Thyroid gland (tissue), 4 donors: ENCODE measurements around the gene SH3RF1. TPM values are rescaled to one million over a fixed set of nuclear protein-coding genes. Genes with fewer than 3 reads are reported as not detected.
A peak's percentile ranks its signal among the peaks of the same experiment; 100 is the strongest.

Source experiments
- DNase-seq, 2 donors: peaks; one replicate each; pipeline ENCODE4 v3.0.0-alpha.2; 2019
- H3K27ac ChIP-seq, 3 donors: fragments of 200-600 bp; sonication (generic); 1 replicate in 2 of 3; 2 replicates in 1 of 3; pipeline ENCODE4 v1.5.1; 2016 to 2019; ENCODE audit warnings: mild to moderate bottlenecking in 1 of 3, moderate library complexity in 1 of 3
- H3K27me3 ChIP-seq: fragments of 200-600 bp; sonication (generic); one replicate; pipeline ENCODE4 v1.5.1; 2019
- H3K36me3 ChIP-seq, 2 donors: fragments of 200-600 bp; sonication (generic); one replicate each; pipeline ENCODE4 v1.5.1; 2016 to 2019
- H3K4me1 ChIP-seq, 2 donors: fragments of 200-600 bp; sonication (generic); one replicate each; pipeline ENCODE4 v1.5.1; 2017 to 2019
- H3K4me3 ChIP-seq, 3 donors: fragments of 200-600 bp; sonication (generic); replicated peaks in 1 of 3; 1 replicate in 2 of 3; 2 replicates in 1 of 3; pipeline ENCODE4 v1.5.1; 2016; ENCODE audit warnings: mild to moderate bottlenecking in 1 of 3
- H3K9me3 ChIP-seq: fragments of 200-600 bp; sonication (generic); one replicate; pipeline ENCODE4 v1.5.1; 2017
- CTCF ChIP-seq, 6 experiments: fragments of 200-600 bp in 3 of 6; fragments of 450-650 bp in 3 of 6; sonication (generic) in 3 of 6; IDR thresholded peaks; one replicate each; pipeline ENCODE4 v1.5.1; 2016 to 2019; ENCODE audit warnings: antibody characterized with exemption in 6 of 6, mild to moderate bottlenecking in 2 of 6, inconsistent platforms in 1 of 6, moderate library complexity in 1 of 6
- POLR2A ChIP-seq, 2 donors: fragments of 450-650 bp; IDR thresholded peaks; one replicate each; pipeline ENCODE4 v1.6.1; 2017; ENCODE audit warnings: antibody characterized with exemption in 2 of 2, mild to moderate bottlenecking in 2 of 2, moderate library complexity in 1 of 2
- WGBS, 2 donors: methylation state at CpG; one replicate each; pipeline ENCODE4 v1.1.5; 2017; 5-methylcytosine and 5-hydroxymethylcytosine counted together
- intact Hi-C: fragments of 100-400 bp; cut with DNase I; formaldehyde crosslinking; loops from one replicate; pipeline ENCODE4 v1.15.1; 2023
- total RNA-seq, 4 donors: library from RNA; depleted of rRNA; stranded (reverse); fragments of >200 nt; gene quantifications; one replicate each; pipeline ENCODE4 v1.2.3, GENCODE V29; 2016

SH3RF1 gene
- total RNA-seq, 4 donors from 2014 or later = 29.0 to 41.7 (median 32.5) TPM

- no peak for DNase-seq
- H3K9me3 ChIP-seq = no peaks in the 10 kb centered on the region
- peaks cover 7 to 14% of the 10 kb centered on the region in 2 donors for H3K4me1 ChIP-seq
- no peaks in the 10 kb centered on the region for H3K27me3 ChIP-seq
- intact Hi-C loops = no loop called here
- H3K27ac ChIP-seq = peak overlapping the region in 2 of 3 donors; percentile 61 to 79
- H3K36me3 ChIP-seq = no peaks in the 10 kb centered on the region
- H3K4me3 ChIP-seq = no peak overlapping the region
- TF ChIP-seq POLR2A (IDR thresholded peaks at IDR 0.05) = no peak
- TF ChIP-seq CTCF (IDR thresholded peaks at IDR 0.05) = no peak
- 75 to 86% methylated on average over 5 of the region's 5 CpGs for WGBS, 2 donors
Measured at GRCh38 chr4:169070895-169071218, 199.9 kb downstream of the SH3RF1 start.

GRCh38 chr4:169070071-169070894 lies 200.5 kb downstream of the SH3RF1 start:
- H3K27ac ChIP-seq = peak overlapping the region in 2 of 3 donors; percentile 61 to 79
- peak; percentile 22 to 39 for DNase-seq
- WGBS, 2 donors = 41 to 44% methylated on average over 16 of the region's 16 CpGs
- no peaks in the 10 kb centered on the region for H3K9me3 ChIP-seq
- no peak overlapping the region for H3K4me3 ChIP-seq
- no peaks in the 10 kb centered on the region for H3K27me3 ChIP-seq
- intact Hi-C loops = no loop called here
- TF ChIP-seq CTCF (IDR thresholded peaks at IDR 0.05) (no peak), POLR2A (IDR thresholded peaks at IDR 0.05) (no peak)
- H3K4me1 ChIP-seq = peaks cover 7 to 14% of the 10 kb centered on the region in 2 donors
- H3K36me3 ChIP-seq = no peaks in the 10 kb centered on the region

- WGBS, 2 donors = 79 to 89% methylated on average over 8 of the region's 8 CpGs
- H3K36me3 ChIP-seq = no peaks in the 10 kb centered on the region
- no peaks in the 10 kb centered on the region for H3K27me3 ChIP-seq
- H3K4me1 ChIP-seq = peaks cover 7 to 14% of the 10 kb centered on the region in 2 donors
- DNase-seq = no peak
- no peak overlapping the region for H3K4me3 ChIP-seq
- no peaks in the 10 kb centered on the region for H3K9me3 ChIP-seq
- no peak for TF ChIP-seq CTCF (IDR thresholded peaks at IDR 0.05)
- TF ChIP-seq POLR2A (IDR thresholded peaks at IDR 0.05) = no peak
- H3K27ac ChIP-seq = no peak overlapping the region
- intact Hi-C loops = no loop called here
Measured at GRCh38 chr4:169068423-169068822, 202.3 kb downstream of the SH3RF1 start.

- Histone ChIP-seq H3K36me3 (no peaks in the 10 kb centered on the region), H3K9me3 (no peaks in the 10 kb centered on the region), H3K27ac (no peak overlapping the region), H3K27me3 (no peaks in the 10 kb centered on the region), H3K4me1 (peaks cover 19 to 24% of the 10 kb centered on the region in 2 donors), H3K4me3 (no peak overlapping the region)
- intact Hi-C loops = no loop called here
- DNase-seq = no peak
- TF ChIP-seq POLR2A (IDR thresholded peaks at IDR 0.05) = no peak
- no peak for TF ChIP-seq CTCF (IDR thresholded peaks at IDR 0.05)
- WGBS, 2 donors = 92 to 96% methylated on average over 5 of the region's 5 CpGs
Measured at GRCh38 chr4:169066934-169067333, 203.8 kb downstream of the SH3RF1 start.

GRCh38 chr4:169064296-169064695 lies 206.5 kb downstream of the SH3RF1 start:
- intact Hi-C loops = no loop called here

More at GRCh38 chr4:169064296-169064695, 206.5 kb downstream of the SH3RF1 start:
- no peaks in the 10 kb centered on the region for H3K27me3 ChIP-seq
- H3K4me3 ChIP-seq = no peak overlapping the region
- H3K27ac ChIP-seq = no peak overlapping the region
- 83 to 100% methylated on average over 2 of the region's 2 CpGs for WGBS, 2 donors
- no peaks in the 10 kb centered on the region for H3K9me3 ChIP-seq
- no peak for TF ChIP-seq CTCF (IDR thresholded peaks at IDR 0.05)
- TF ChIP-seq POLR2A (IDR thresholded peaks at IDR 0.05) = no peak
- no peak for DNase-seq
- peaks cover 11 to 19% of the 10 kb centered on the region in 2 donors for H3K4me1 ChIP-seq
- H3K36me3 ChIP-seq = no peaks in the 10 kb centered on the region
